H9 (cell line): ENCODE measurements around the gene LORICRIN. TPM values are rescaled to one million over a fixed set of nuclear protein-coding genes. Genes with fewer than 3 reads are reported as not detected.

Experiments
- DNase-seq: peaks from one replicate; pipeline ENCODE4 v3.0.0-alpha.2; 2017
- H2AFZ ChIP-seq: one replicate; pipeline ENCODE4 v1.6.1; 2013; ENCODE audit warnings: mild to moderate bottlenecking, low read length, control low read depth, moderate library complexity
- H2AK5ac ChIP-seq: 2 replicates; pipeline ENCODE4 v1.6.1; 2013; ENCODE audit warnings: low read length, control low read depth, mixed read lengths; ENCODE audit not compliant: insufficient read length
- H2BK120ac ChIP-seq: one replicate; pipeline ENCODE4 v1.6.1; 2013; ENCODE audit warnings: low read depth, mild to moderate bottlenecking, low read length, control low read depth, inconsistent platforms; ENCODE audit not compliant: poor library complexity, severe bottlenecking
- H2BK12ac ChIP-seq: 2 replicates; pipeline ENCODE4 v1.6.1; 2013; ENCODE audit warnings: low read length, control low read depth, mixed read lengths, low read depth; ENCODE audit not compliant: insufficient read length
- H2BK15ac ChIP-seq: 2 replicates; pipeline ENCODE4 v1.6.1; 2013; ENCODE audit warnings: low read depth, low read length, control low read depth
- H2BK20ac ChIP-seq: one replicate; pipeline ENCODE4 v1.6.1; 2013; ENCODE audit warnings: low read depth, mild to moderate bottlenecking, low read length, control low read depth, inconsistent platforms; ENCODE audit not compliant: poor library complexity, severe bottlenecking
- H2BK5ac ChIP-seq: 2 replicates; pipeline ENCODE4 v1.6.1; 2013; ENCODE audit warnings: low read length, control low read depth, mixed read lengths; ENCODE audit not compliant: insufficient read length
- H3K14ac ChIP-seq: 2 replicates; pipeline ENCODE4 v1.6.1; 2013; ENCODE audit warnings: low read length, control low read depth; ENCODE audit not compliant: insufficient read depth
- H3K18ac ChIP-seq: 2 replicates; pipeline ENCODE4 v1.6.1; 2013; ENCODE audit warnings: low read depth, mild to moderate bottlenecking, mixed read lengths, low read length, control low read depth; ENCODE audit not compliant: insufficient read length
- H3K23ac ChIP-seq: 2 replicates; pipeline ENCODE4 v1.6.1; 2013; ENCODE audit warnings: low read length, control low read depth, mixed read lengths, low read depth; ENCODE audit not compliant: insufficient read length
- H3K23me2 ChIP-seq: 2 replicates; pipeline ENCODE4 v1.6.1; 2013; ENCODE audit warnings: low read depth, mild to moderate bottlenecking, mixed read lengths, low read length, control low read depth; ENCODE audit not compliant: insufficient read length, poor library complexity, severe bottlenecking
- H3K27ac ChIP-seq: 2 replicates; pipeline ENCODE4 v1.5.1; 2013; ENCODE audit warnings: low read length, control low read depth, mixed read lengths, low read depth; ENCODE audit not compliant: insufficient read length
- H3K27me3 ChIP-seq: 2 replicates; pipeline ENCODE4 v1.6.1; 2013; ENCODE audit warnings: low read length, control low read depth, inconsistent platforms; ENCODE audit not compliant: insufficient read depth
- H3K4ac ChIP-seq: 2 replicates; pipeline ENCODE4 v1.6.1; 2013; ENCODE audit warnings: low read depth, mild to moderate bottlenecking, control low read depth, inconsistent platforms, low read length, moderate library complexity
- H3K4me1 ChIP-seq: 2 replicates; pipeline ENCODE4 v1.6.1; 2013; ENCODE audit warnings: low read length, control low read depth, inconsistent platforms; ENCODE audit not compliant: insufficient read depth
- H3K4me2 ChIP-seq: 2 replicates; pipeline ENCODE4 v1.6.1; 2013; ENCODE audit warnings: low read length, control low read depth, mixed read lengths; ENCODE audit not compliant: insufficient read length, insufficient read depth
- H3K56ac ChIP-seq: 2 replicates; pipeline ENCODE4 v1.6.1; 2013; ENCODE audit warnings: low read depth, mild to moderate bottlenecking, mixed read lengths, low read length, control low read depth; ENCODE audit not compliant: insufficient read length
- H3K79me1 ChIP-seq: 2 replicates; pipeline ENCODE4 v1.6.1; 2013; ENCODE audit warnings: low read depth, mild to moderate bottlenecking, moderate library complexity, low read length, control low read depth, inconsistent platforms; ENCODE audit not compliant: insufficient read depth, poor library complexity, severe bottlenecking
- H3K79me2 ChIP-seq: 2 replicates; pipeline ENCODE4 v1.6.1; 2013; ENCODE audit warnings: low read length, control low read depth, inconsistent platforms; ENCODE audit not compliant: insufficient read depth
- H3K9ac ChIP-seq: 2 replicates; pipeline ENCODE4 v1.6.1; 2013; ENCODE audit warnings: low read length, control low read depth, mixed read lengths; ENCODE audit not compliant: insufficient read length; ENCODE audit errors: extremely low read depth
- H3K9me3 ChIP-seq: one replicate; pipeline ENCODE4 v1.6.1; 2013; ENCODE audit warnings: low read depth, low read length, inconsistent platforms; ENCODE audit not compliant: control insufficient read depth
- H3T11ph ChIP-seq: one replicate; pipeline ENCODE4 v1.6.1; 2013; ENCODE audit warnings: mild to moderate bottlenecking, low read length, control low read depth, inconsistent platforms
- H4K20me1 ChIP-seq: one replicate; pipeline ENCODE4 v1.6.1; 2013; ENCODE audit not compliant: control insufficient read depth, insufficient read length, insufficient read depth
- H4K5ac ChIP-seq: 2 replicates; pipeline ENCODE4 v1.6.1; 2013; ENCODE audit warnings: low read depth, mild to moderate bottlenecking, mixed read lengths, low read length, control low read depth; ENCODE audit not compliant: insufficient read length
- H4K8ac ChIP-seq: replicated peaks from 2 replicates; pipeline ENCODE4 v1.6.1; 2013; ENCODE audit warnings: low read length, control low read depth, mixed read lengths, low read depth; ENCODE audit not compliant: insufficient read length
- H4K91ac ChIP-seq: 2 replicates; pipeline ENCODE4 v1.6.1; 2013; ENCODE audit warnings: low read depth, mild to moderate bottlenecking, moderate library complexity, mixed read lengths, low read length, control low read depth; ENCODE audit not compliant: insufficient read length
- H3K27ac Mint-ChIP-seq, 3 experiments: 2 replicates in 2 of 3; 3 replicates in 1 of 3; pipeline ENCODE4 v1.8.0; 2020 to 2021; ENCODE audit warnings: mixed read lengths in 3 of 3, mild to moderate bottlenecking in 1 of 3, moderate library complexity in 1 of 3
- H3K27me3 Mint-ChIP-seq: 2 replicates; pipeline ENCODE4 v1.8.0; 2021; ENCODE audit warnings: low read depth, mild to moderate bottlenecking, moderate library complexity, mixed read lengths
- H3K36me3 Mint-ChIP-seq, 3 experiments: 2 replicates in 2 of 3; 3 replicates in 1 of 3; pipeline ENCODE4 v1.8.0; 2020 to 2021; ENCODE audit warnings: low read depth in 3 of 3, mixed read lengths in 3 of 3; ENCODE audit not compliant: insufficient read depth in 1 of 3
- H3K4me1 Mint-ChIP-seq, 2 experiments: 2 replicates each; pipeline ENCODE4 v1.8.0; 2020; ENCODE audit warnings: mixed read lengths in 2 of 2
- H3K4me3 Mint-ChIP-seq, 2 experiments: 2 replicates in 1 of 2; 3 replicates in 1 of 2; pipeline ENCODE4 v1.8.0; 2020 to 2021; ENCODE audit warnings: mild to moderate bottlenecking in 2 of 2, mixed read lengths in 2 of 2, moderate library complexity in 1 of 2
- H3K9me3 Mint-ChIP-seq, 2 experiments: 2 replicates in 1 of 2; 3 replicates in 1 of 2; pipeline ENCODE4 v1.8.0; 2020; ENCODE audit warnings: mild to moderate bottlenecking in 2 of 2, mixed read lengths in 2 of 2, moderate library complexity in 1 of 2
- CTCF ChIP-seq: fragments of 200-600 bp; sonication (generic); conservative IDR thresholded peaks from 3 replicates; pipeline ENCODE4 v1.8.0; 2021; ENCODE audit warnings: antibody characterized with exemption, mild to moderate bottlenecking
- WGBS: extraction: QIAGEN DNeasy Blood & Tissue Kit; methylation state at CpG from one replicate; pipeline ENCODE4 v1.1.7; 2013; ENCODE audit warnings: missing lambda C conversion rate, low lambda C conversion rate, mixed read lengths; ENCODE audit not compliant: insufficient read length; ENCODE audit errors: extremely low coverage; 5-methylcytosine and 5-hydroxymethylcytosine counted together
- total RNA-seq: library from RNA; stranded (reverse); gene quantifications from 2 replicates; pipeline ENCODE4 v1.2.1, GENCODE V29; 2021

The LORICRIN gene
- total RNA-seq, 1 experiment from 2014 or later = not detected

DNA sequence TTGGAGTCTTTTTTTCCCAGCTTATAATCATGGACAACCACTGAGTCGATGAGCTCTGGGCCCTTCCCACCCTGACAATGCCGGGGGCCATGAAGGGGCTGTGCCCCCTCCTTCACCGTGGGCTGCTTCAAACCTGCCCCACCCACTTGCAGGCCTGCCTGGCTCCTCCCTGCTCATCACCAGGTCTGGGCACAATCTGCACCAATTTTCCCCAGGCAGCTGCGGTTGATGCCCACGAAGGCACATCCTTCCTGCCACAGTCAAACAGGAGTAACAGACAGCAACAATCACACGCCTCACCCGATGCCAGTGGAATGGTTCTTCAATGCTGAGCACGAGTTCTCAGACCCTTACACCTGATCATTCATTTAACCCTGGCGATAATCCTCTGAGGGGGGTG, 34.4 kb downstream of the LORICRIN start:
- Mint-ChIP-seq H3K4me3 (no peak overlapping the region), H3K27ac (no peak overlapping the region), H3K4me1 (peaks cover 0 to 6% of the 10 kb centered on the region in 2 experiments; a peak in 3 of 4 replicates), H3K36me3 (no peaks in the 10 kb centered on the region), H3K9me3 (peaks cover 0 to 6% of the 10 kb centered on the region in 2 experiments; a peak in 2 of 5 replicates), H3K27me3 (peaks cover 8% of the 10 kb centered on the region)
- Histone ChIP-seq H3K4me2 (no peak overlapping the region), H3K4me1 (no peaks in the 10 kb centered on the region), H3K79me2 (no peaks in the 10 kb centered on the region), H3K18ac (no peak overlapping the region), H4K20me1 (no peaks in the 10 kb centered on the region), H2BK120ac (no peak overlapping the region), H4K5ac (no peak overlapping the region), H2AK5ac (no peak overlapping the region), H3K14ac (no peak overlapping the region; the same call in 1 of the 2 replicates), H3K9ac (no peak overlapping the region), H3K23ac (no peak overlapping the region), H2BK5ac (no peak overlapping the region), H2BK20ac (no peak overlapping the region), H3T11ph (no peak overlapping the region), H2AFZ (no peak overlapping the region), H3K56ac (no peak overlapping the region), H3K27ac (no peak overlapping the region), H3K79me1 (no peaks in the 10 kb centered on the region), H4K91ac (no peak overlapping the region), H3K23me2 (peaks cover 3% of the 10 kb centered on the region), H3K27me3 (no peaks in the 10 kb centered on the region), H2BK15ac (no peak overlapping the region), H3K9me3 (no peaks in the 10 kb centered on the region), H3K4ac (no peak overlapping the region), H2BK12ac (no peak overlapping the region), H4K8ac (no peak overlapping the region)
- DNase-seq = no peak
- no CpG with 5 or more reads among the region's 9 CpGs for WGBS
- no peak for TF ChIP-seq CTCF
